Activated naive CD4-positive, alpha-beta T cell treated with anti-CD3 and anti-CD28 coated beads for 36 hours (primary cell): ENCODE data around the gene PTK7. TPM values are rescaled to one million over a fixed set of nuclear protein-coding genes. Genes with fewer than 3 reads are reported as not detected.
"Not testable (repeated sequence)": the region's sequence is repeated elsewhere in the genome, so short reads cannot be mapped to it uniquely, and the experiment has no call there.

ENCODE experiments used
- CTCF ChIA-PET: fragments of 350-600 bp; sonication (Branson Sonifier 250); formaldehyde crosslinking; loops from one replicate; lab custom pipeline; 2021; ENCODE audit warnings: antibody characterized with exemption; lab: Charles Lee
- DNase-seq: peaks from one replicate; pipeline ENCODE4 v3.0.0-alpha.2; 2020
- H3K27ac Mint-ChIP-seq: one replicate; pipeline ENCODE4 v1.8.0; 2021; ENCODE audit warnings: mild to moderate bottlenecking, mixed read lengths
- H3K27me3 Mint-ChIP-seq: one replicate; pipeline ENCODE4 v1.8.0; 2021; ENCODE audit warnings: low read depth, mixed read lengths
- H3K36me3 Mint-ChIP-seq: one replicate; pipeline ENCODE4 v1.8.0; 2021; ENCODE audit warnings: low read depth, mixed read lengths
- H3K4me1 Mint-ChIP-seq: one replicate; pipeline ENCODE4 v1.8.0; 2021; ENCODE audit warnings: low read depth, mixed read lengths
- H3K4me3 Mint-ChIP-seq: one replicate; pipeline ENCODE4 v1.8.0; 2021; ENCODE audit warnings: mild to moderate bottlenecking, moderate library complexity, mixed read lengths
- H3K9me3 Mint-ChIP-seq: one replicate; pipeline ENCODE4 v1.8.0; 2021; ENCODE audit warnings: mixed read lengths
- intact Hi-C: fragments of 100-400 bp; cut with micrococcal nuclease; formaldehyde crosslinking; loops from one replicate; pipeline ENCODE4 v1.15.1; 2023
- total RNA-seq, 2 experiments: library from RNA; stranded (reverse); gene quantifications; one replicate each; pipeline ENCODE4 v1.2.3, GENCODE V29; 2021

PTK7 gene
- total RNA-seq, 2 experiments from 2014 or later, result 2.0 to 2.2 TPM

- no peak for DNase-seq
- intact Hi-C loops, result loop anchor here (10.0 kb wide), 1 partner anchor 427 kb away; no protein-coding TSS in a partner anchor
- no peak overlapping the region for H3K27ac Mint-ChIP-seq
- no peaks in the 10 kb centered on the region for H3K9me3 Mint-ChIP-seq
- H3K4me1 Mint-ChIP-seq, result peaks cover 7% of the 10 kb centered on the region
- CTCF ChIA-PET, result interaction anchor here (2.9 kb wide), 1 partner anchor 65 kb away, joined by 16 read pairs; no protein-coding TSS in a partner anchor
- peaks cover 14% of the 10 kb centered on the region for H3K27me3 Mint-ChIP-seq
- no peak overlapping the region for H3K4me3 Mint-ChIP-seq
- no peaks in the 10 kb centered on the region for H3K36me3 Mint-ChIP-seq
Observed at GRCh38 chr6:43077981-43078511, 1.9 kb downstream of the PTK7 start.

- Mint-ChIP-seq H3K4me3 (no peak overlapping the region), H3K27ac (no peak overlapping the region), H3K27me3 (peaks cover 14% of the 10 kb centered on the region), H3K4me1 (peaks cover 7% of the 10 kb centered on the region), H3K9me3 (no peaks in the 10 kb centered on the region), H3K36me3 (no peaks in the 10 kb centered on the region)
- CTCF ChIA-PET, result no interaction called here
- no peak for DNase-seq
- intact Hi-C loops, result loop anchor here (10.0 kb wide), 1 partner anchor 426 kb away; no protein-coding TSS in a partner anchor
Observed at GRCh38 chr6:43078691-43079090, 2.6 kb downstream of the PTK7 start.

GRCh38 chr6:43081043-43081442 is 4.9 kb downstream of the PTK7 start:
- CTCF ChIA-PET, result no interaction called here

GRCh38 chr6:43081922-43082321 is 5.8 kb downstream of the PTK7 start:
- H3K9me3 Mint-ChIP-seq, H3K4me3 Mint-ChIP-seq, intact Hi-C loops, DNase-seq, H3K4me1 Mint-ChIP-seq, H3K27ac Mint-ChIP-seq, H3K36me3 Mint-ChIP-seq: not testable (repeated sequence)
- H3K27me3 Mint-ChIP-seq, result peaks cover 12% of the 10 kb centered on the region
- CTCF ChIA-PET, result interaction anchor here (0.9 kb wide), 1 partner anchor 62 kb away, joined by 3 read pairs; no protein-coding TSS in a partner anchor

More at GRCh38 chr6:43081043-43081442, 4.9 kb downstream of the PTK7 start:
- Mint-ChIP-seq H3K27ac (no peak overlapping the region), H3K4me3 (no peak overlapping the region), H3K36me3 (no peaks in the 10 kb centered on the region), H3K27me3 (peaks cover 13% of the 10 kb centered on the region), H3K4me1 (peaks cover 7% of the 10 kb centered on the region), H3K9me3 (no peaks in the 10 kb centered on the region)
- intact Hi-C loops, result no loop called here
- no peak for DNase-seq

- peaks cover 6% of the 10 kb centered on the region for H3K4me1 Mint-ChIP-seq
- H3K27ac Mint-ChIP-seq, result no peak overlapping the region
- H3K4me3 Mint-ChIP-seq, result no peak overlapping the region
- peaks cover 1% of the 10 kb centered on the region for H3K27me3 Mint-ChIP-seq
- intact Hi-C loops, result no loop called here
- H3K9me3 Mint-ChIP-seq, result no peaks in the 10 kb centered on the region
- no peaks in the 10 kb centered on the region for H3K36me3 Mint-ChIP-seq
- CTCF ChIA-PET, result interaction anchor here (0.9 kb wide), 1 partner anchor 61 kb away, joined by 3 read pairs; no protein-coding TSS in a partner anchor
- no peak for DNase-seq
Observed at GRCh38 chr6:43082806-43083655, 6.9 kb downstream of the PTK7 start.

- CTCF ChIA-PET, result interaction anchor here (0.6 to 1.4 kb wide), 5 partner anchors 10 to 411 kb away, joined by 3 to 4 read pairs (median 3); no protein-coding TSS in a partner anchor
- Mint-ChIP-seq H3K4me3 (no peak overlapping the region), H3K9me3 (no peaks in the 10 kb centered on the region), H3K27me3 (no peaks in the 10 kb centered on the region), H3K36me3 (no peaks in the 10 kb centered on the region), H3K4me1 (peaks cover 6% of the 10 kb centered on the region), H3K27ac (no peak overlapping the region)
- DNase-seq, result peak; percentile 62
- intact Hi-C loops, result no loop called here
Observed at GRCh38 chr6:43086022-43086658, 10.0 kb downstream of the PTK7 start.

- CTCF ChIA-PET, result no interaction called here
- no peak for DNase-seq
- Mint-ChIP-seq H3K27me3 (no peaks in the 10 kb centered on the region), H3K36me3 (no peaks in the 10 kb centered on the region), H3K9me3 (no peaks in the 10 kb centered on the region), H3K4me1 (peaks cover 6% of the 10 kb centered on the region), H3K4me3 (no peak overlapping the region), H3K27ac (no peak overlapping the region)
- intact Hi-C loops, result no loop called here
Observed at GRCh38 chr6:43088654-43089056, 12.5 kb downstream of the PTK7 start.

- intact Hi-C loops, result no loop called here
- Mint-ChIP-seq H3K27me3 (no peaks in the 10 kb centered on the region), H3K4me1 (peaks cover 8% of the 10 kb centered on the region), H3K4me3 (no peak overlapping the region), H3K27ac (no peak overlapping the region), H3K36me3 (no peaks in the 10 kb centered on the region), H3K9me3 (no peaks in the 10 kb centered on the region)
- no peak for DNase-seq
- CTCF ChIA-PET, result interaction anchor here (0.6 kb wide), 2 partner anchors 8 to 68 kb away, joined by 3 read pairs; no protein-coding TSS in a partner anchor
Observed at GRCh38 chr6:43089467-43089866, 13.4 kb downstream of the PTK7 start.

- H3K27ac Mint-ChIP-seq, result no peak overlapping the region
- peaks cover 8% of the 10 kb centered on the region for H3K4me1 Mint-ChIP-seq
- no peak overlapping the region for H3K4me3 Mint-ChIP-seq
- intact Hi-C loops, result no loop called here
- H3K27me3 Mint-ChIP-seq, result no peaks in the 10 kb centered on the region
- no peaks in the 10 kb centered on the region for H3K36me3 Mint-ChIP-seq
- CTCF ChIA-PET, result interaction anchor here (0.6 kb wide), 2 partner anchors 8 to 68 kb away, joined by 3 read pairs; no protein-coding TSS in a partner anchor
- no peak for DNase-seq
- no peaks in the 10 kb centered on the region for H3K9me3 Mint-ChIP-seq
Observed at GRCh38 chr6:43089874-43090558, 13.9 kb downstream of the PTK7 start.

GRCh38 chr6:43090559-43090956 is 14.4 kb downstream of the PTK7 start:
- Mint-ChIP-seq H3K27me3 (no peaks in the 10 kb centered on the region), H3K4me3 (no peak overlapping the region), H3K27ac (no peak overlapping the region), H3K4me1 (peaks cover 11% of the 10 kb centered on the region), H3K36me3 (no peaks in the 10 kb centered on the region), H3K9me3 (no peaks in the 10 kb centered on the region)
- DNase-seq, result no peak
- intact Hi-C loops, result no loop called here
- CTCF ChIA-PET, result no interaction called here

GRCh38 chr6:43091020-43091419 is 14.9 kb downstream of the PTK7 start:
- Mint-ChIP-seq H3K9me3 (no peaks in the 10 kb centered on the region), H3K27ac (no peak overlapping the region), H3K36me3 (no peaks in the 10 kb centered on the region), H3K4me3 (no peak overlapping the region), H3K4me1 (peaks cover 10% of the 10 kb centered on the region), H3K27me3 (no peaks in the 10 kb centered on the region)
- intact Hi-C loops, result no loop called here
- CTCF ChIA-PET, result no interaction called here
- DNase-seq, result no peak
